GM18502 (cell line): ENCODE data around the gene AHCYL2.
A peak's percentile ranks its signal among the peaks of the same experiment; 100 is the strongest.
"Not testable (repeated sequence)": the region's sequence is repeated elsewhere in the genome, so short reads cannot be mapped to it uniquely, and the experiment has no call there.

Experiments used
- ATAC-seq: cut with Tn5 transposase; IDR thresholded peaks from one replicate; pipeline ENCODE4 v1.9.1; 2021; ENCODE audit warnings: mild to moderate bottlenecking; ENCODE audit not compliant: unreplicated experiment, poor library complexity

The AHCYL2 gene

GRCh38 chr7:129401967-129402860 is 177.4 kb downstream of the AHCYL2 start:
- peak; percentile 59 for ATAC-seq

GRCh38 chr7:129405527-129405926 is 180.7 kb downstream of the AHCYL2 start:
- ATAC-seq: no peak

- not testable (repeated sequence) for ATAC-seq
These were observed 185.4 kb downstream of the AHCYL2 start for GRCh38 chr7:129410238-129410637.

- no peak for ATAC-seq
These were observed 187.7 kb downstream of the AHCYL2 start for GRCh38 chr7:129412501-129412900.

GRCh38 chr7:129417073-129417472 is 192.2 kb downstream of the AHCYL2 start:
- ATAC-seq: no peak

- ATAC-seq: no peak
These were observed 197.0 kb downstream of the AHCYL2 start for GRCh38 chr7:129421717-129422250.

GRCh38 chr7:129422727-129423126 is 197.9 kb downstream of the AHCYL2 start:
- no peak for ATAC-seq

GRCh38 chr7:129423700-129424410 is 199.0 kb downstream of the AHCYL2 start:
- no peak for ATAC-seq

- no peak for ATAC-seq
These were observed 201.7 kb downstream of the AHCYL2 start for GRCh38 chr7:129426482-129426881.

- ATAC-seq: no peak
These were observed 202.8 kb downstream of the AHCYL2 start for GRCh38 chr7:129427526-129428045.

- ATAC-seq: no peak
These were observed 207.2 kb downstream of the AHCYL2 start for GRCh38 chr7:129431911-129432643.

GRCh38 chr7:129433847-129434674 is 209.2 kb downstream of the AHCYL2 start, which contains the start of gene STRIP2:
STRIP2 (plus strand) TSS chr7:129434432; CDS start chr7:129434473, 41 bp downstream.
- peak; percentile 95 for ATAC-seq

- peak; percentile 10 for ATAC-seq
These were observed 210.0 kb downstream of the AHCYL2 start for GRCh38 chr7:129434675-129435318.

GRCh38 chr7:129435414-129435829 is 210.6 kb downstream of the AHCYL2 start:
- ATAC-seq: no peak

- ATAC-seq: no peak
These were observed 211.6 kb downstream of the AHCYL2 start for GRCh38 chr7:129436335-129436923.

GRCh38 chr7:129437190-129437589 is 212.4 kb downstream of the AHCYL2 start:
- ATAC-seq: no peak

- no peak for ATAC-seq
These were observed 213.5 kb downstream of the AHCYL2 start for GRCh38 chr7:129438281-129438838.
